Measurements from ENCODE around the gene TFF1.

TFF1 gene

DNA sequence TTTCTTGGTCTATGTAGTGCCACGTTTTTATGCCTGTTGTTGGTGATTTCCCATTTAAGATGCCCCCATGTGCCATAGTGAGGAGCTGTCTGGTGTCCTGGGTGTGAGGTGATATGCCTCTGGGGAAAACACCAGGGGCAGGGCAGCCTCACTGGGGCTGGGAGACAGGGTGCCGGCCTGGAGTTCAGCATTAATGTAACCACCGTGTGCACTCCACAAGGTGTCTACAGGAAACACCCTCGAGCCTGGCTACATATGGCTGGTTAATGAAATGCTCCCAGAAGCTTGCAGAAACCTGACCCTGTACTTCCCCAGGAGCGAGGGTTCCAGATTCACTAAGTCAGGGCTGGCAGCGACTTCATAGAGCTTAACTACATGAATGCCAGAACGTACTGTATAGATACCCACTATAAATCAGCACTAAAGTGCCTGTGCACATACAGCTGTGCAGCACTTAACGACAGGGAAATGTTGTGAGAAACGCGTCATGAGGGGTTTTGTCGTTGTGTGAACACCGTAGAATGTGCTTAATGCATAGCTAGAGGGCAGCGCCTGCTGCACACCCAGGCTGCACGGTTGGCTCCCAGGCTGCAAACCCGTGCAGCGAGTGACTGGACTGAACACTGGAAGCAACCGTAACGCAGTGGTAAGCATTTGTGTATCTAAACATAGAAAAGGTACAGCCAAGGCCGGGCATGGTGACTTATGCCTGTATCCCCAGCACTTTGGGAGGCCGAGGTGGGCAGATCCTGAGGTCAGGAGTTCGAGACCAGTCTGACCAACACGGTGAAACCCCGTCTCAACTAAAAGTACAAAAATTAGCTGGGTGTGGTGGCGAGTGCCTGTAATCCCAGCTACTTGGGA is 25.9 kb downstream of the TFF1 start:
- no peak for DNase-seq

DNA sequence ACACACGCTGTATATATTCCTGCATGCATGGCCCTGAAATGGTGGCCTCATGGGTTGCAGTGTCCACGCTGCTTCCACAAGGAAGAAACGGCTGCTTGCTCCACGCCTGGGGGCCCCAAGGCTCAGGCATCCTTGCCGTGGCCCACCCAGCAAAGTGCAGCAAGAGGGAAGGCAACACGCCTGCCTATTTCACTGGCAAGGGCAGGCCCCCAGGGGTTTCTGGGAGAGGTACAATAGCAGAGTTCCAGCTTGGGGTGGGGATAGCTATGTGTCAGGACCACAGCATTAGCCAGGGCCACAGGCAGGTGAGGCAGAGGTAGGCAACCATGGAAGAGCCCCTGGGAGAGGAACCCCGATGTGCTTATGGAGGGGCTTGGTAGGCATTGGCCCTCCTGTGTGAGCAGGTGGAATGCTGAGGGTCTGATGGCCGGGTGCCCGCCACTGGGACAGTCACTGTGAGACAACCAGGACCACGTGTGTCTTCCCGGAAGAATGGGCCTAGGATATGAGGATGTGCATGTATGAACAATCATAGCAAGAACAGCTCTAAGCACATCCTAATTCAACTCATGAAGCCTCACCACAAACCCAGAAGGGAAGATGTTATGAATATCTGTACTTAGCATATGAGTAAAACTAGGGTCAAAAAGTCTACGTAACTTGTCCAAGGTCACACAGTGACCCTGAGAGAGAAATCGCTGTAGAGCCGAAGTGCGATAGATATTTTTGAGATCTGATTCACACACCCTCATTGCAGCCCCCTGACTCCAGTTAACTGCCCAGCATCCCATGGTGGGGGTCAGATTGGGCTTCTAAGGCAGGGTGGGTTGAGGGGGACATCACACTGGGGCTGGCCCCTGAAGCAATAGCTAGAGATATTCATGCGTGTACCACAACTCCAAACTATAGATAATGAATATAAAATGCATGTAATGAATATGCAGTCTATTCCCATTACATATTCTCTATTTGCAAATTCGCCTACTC is 27.3 kb downstream of the TFF1 start:
- no peak for DNase-seq

DNA sequence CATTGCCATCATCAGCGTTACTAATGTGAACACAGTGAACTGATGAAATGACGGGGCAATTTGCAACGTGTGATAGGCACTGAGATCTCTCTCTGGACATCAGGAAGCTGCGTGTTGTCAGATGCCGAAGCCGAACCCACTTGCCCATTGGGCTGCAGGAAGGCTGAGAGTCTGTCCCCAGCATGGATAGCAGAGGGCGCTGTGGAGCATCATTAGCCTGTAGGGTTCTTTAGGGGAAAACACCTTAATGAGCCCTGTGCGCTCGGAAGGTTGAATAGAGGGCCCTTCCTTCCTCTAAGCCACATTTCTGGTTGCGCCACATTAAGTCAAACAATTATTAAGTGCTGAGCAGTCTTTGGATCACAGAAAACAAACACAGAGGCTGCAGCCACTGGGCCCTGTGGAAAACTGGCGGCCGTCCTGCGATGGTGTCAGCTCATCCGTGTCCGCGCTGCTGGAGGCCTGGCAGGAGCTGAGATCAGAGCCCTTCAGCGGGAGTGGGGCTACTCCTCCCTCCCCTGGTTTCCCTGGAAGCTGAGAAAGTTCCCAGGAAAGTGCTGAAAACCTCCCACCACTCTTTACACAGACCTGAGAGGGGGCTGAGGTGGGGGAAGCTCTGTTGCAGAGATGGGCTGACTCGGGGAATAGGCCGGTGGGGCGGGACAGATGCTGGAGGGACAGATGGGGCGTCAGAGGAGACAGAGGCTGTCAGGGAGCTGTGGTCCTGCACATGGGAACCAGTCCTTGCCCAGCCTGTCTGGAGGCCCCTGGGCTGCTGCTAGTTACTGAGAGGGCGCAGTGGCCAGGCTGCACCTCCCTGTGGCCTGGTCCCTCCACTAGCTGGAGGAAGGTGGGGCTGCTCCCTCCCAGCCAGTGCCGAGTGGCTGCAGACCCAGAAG is 28.3 kb downstream of the TFF1 start:
- DNase-seq: peak; percentile 83

DNA sequence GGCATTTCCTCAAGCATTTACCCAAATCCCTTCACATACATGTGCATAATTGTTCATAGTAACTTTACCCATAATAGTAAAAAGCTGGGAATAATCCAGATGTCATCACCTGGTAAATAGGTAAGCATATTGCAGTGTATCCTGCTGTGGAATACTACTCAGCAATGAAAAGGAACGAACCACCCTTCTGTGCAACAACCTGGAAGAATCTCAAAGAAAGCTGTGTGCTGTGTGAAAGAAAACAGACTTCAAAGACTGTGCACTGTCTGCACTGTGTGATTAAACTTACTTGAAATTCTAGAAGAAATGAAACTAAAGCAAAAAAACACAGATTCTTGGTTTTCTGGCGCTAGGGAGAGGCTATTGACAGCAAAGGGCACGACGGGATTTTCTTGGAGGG is 29.1 kb downstream of the TFF1 start:
- no peak for DNase-seq

DNA sequence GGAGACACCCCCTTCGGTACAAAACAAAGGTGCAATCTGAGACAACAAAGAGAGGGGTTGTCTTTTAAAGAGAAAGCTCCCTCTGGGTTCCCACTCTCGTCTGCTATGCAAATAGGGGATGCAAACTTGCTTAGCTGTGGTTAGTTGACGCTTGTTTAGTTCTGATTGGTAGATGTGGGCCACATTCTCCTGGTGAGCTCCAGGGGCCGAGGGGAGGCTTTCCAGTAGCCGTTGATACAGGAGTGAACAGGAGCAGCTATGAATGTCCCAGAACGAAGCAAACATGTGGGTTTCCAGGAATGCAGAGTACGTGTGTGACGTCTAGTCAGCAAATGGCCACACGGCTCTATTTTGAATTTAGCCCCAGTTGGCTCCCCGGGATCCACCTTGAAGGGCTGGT is 30.3 kb downstream of the TFF1 start:
- no peak for DNase-seq

DNA sequence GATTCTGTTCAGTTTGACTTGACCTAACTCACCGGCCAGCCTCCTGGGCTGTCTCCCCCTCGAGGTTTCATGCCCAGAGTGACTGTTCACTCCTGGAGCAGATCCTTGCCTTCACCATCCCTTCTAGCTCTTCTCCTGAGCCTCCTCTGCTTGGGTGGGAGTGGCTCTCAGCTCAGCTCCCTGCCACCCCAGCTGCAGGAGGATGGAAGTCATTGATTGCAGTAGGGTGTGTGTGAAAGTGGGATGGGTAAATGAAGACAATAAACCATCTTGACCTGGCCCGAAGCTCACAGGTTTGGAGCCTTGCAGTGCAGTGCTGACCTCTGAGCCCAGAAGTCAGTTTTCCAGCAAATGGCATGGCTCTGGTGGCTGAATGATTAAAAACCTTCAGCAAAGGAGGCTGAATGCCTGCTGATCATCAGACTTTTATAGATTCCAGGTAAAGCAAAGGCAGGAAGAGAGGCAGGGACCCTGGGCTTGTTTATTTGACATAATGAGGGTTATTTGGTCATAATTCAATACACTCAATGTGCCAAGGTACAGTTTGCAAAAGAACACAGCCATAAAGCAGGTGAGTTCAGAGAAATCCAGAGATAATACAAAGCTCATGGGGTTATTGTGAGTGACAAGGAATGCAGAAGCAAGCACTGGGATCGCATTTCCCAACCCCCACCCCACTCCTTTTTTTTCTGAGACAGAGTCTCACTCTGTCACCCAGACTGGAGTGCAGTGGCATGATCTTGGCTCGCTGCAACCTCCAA is 33.6 kb downstream of the TFF1 start:
- no peak for DNase-seq

DNA sequence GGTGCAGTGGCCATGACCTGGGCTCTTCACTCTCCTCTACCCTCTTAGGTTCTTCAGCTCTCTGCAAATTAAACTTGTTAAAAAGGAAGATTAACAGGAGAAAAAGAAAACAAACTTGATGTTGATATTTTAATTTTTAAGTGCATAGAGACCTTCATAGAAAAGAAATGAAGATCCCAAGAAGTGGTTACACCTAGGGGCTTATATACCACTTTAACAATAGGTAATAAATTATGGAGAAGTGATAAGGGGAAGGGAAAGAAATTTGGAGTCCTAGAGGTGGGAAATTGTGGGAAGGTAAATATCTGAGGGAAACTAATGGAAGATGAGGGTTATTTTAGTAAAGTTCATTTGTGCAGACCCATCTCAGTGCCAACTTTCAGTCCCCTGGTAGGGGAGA is 34.7 kb downstream of the TFF1 start:
- DNase-seq: no peak

DNA sequence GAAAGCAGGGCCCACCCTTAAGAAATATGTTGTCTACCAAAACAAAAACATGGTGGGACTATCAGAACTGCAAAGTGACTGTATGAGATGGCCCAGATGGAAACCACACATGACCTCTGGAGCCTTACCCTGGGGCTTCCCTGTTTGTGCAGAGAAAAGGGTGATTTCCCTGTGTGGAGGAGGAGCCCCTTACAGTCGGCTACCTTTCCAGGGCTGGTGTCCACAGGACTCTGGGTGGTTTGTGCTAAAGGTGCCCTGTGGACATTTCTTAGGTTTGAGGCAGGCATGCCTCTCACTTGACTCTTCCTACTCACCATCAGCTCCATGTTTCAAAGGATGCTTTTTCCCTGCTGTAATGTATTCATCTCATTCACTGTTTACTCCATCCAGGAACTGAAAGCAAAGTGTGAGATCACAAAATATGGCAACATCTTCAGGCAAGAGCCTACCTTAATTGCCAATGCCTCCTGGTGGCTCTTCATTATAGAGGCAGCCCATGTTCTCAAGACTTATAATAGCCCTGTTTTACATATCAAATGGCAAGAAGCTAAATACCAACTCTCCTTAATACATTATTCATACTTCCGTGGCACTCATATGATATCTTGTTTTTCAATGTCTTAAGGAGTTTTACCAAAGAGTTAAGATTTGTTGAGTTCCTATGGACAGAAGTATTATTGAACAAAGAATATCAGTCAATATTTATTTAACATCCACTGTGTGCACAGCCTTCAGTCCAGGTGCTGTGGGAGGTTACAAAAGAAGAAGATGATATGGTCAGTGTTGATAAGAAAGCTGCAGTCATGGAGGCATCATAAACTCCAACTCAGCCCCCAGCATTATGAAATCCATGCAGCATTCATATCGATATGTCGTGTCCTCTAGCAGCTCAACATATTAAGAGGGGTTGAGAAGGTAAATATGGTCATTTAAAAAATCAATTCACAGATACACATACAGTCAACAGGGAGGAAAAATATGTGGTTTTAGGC is 35.7 kb downstream of the TFF1 start:
- no peak for DNase-seq

DNA sequence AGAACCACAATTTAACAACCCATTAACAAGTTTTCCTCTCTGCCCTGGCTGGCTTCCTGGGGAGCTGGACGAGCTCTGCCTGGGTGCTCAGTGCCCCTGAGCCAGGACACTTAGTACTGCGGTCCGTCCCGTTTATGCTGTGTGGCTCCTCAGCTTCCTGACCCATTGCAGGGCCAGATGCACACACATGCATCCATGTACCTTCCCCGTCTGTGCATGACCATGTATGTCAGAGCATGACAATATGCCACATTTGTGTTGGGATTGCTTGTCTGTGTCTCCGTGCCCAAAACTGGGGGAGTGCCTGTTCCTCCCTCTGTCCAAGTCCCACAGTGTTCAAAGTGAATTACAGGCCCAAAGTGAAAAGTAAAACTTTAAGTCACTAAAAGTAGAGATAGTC is 41.4 kb downstream of the TFF1 start:
- no peak for DNase-seq

DNA sequence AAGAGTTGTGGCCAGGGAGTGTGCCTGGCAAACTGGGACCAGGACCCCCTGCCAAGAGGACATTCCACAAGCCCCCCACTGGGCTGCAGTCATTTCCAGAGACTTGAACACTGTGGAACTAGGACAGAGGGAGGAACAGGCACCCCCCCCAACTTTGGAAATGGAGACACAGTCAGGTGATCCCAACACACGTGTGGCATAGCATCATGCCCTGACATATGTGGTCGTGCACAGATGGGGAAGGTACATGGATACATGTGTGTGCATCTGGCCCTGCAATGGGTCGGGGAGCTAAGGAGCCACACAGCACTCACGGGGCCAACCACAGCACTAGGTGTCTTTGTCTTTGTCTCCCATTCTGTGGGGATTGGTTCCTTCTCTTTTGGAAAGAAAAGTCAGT is 44.5 kb downstream of the TFF1 start:
- no peak for DNase-seq

DNA sequence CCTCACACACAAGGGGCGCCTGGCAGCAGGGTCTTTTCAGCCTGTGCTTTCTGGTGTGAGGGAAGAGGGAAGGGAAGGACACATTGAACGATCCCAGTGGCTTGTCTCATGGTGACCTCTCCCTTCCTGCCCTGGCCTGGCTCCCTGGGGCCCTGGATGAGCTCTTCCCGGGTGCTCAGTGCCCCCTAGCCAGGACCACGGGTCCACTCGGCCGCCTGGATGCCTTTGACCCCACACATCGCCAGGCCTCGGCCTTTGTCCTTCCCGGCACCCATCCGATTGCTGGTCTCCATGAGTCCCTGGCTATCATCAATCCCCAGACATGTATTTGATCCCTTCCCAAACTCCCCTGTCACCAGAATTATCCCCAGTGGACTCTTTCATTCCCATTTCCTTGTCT is 45.1 kb downstream of the TFF1 start:
- no peak for DNase-seq

DNA sequence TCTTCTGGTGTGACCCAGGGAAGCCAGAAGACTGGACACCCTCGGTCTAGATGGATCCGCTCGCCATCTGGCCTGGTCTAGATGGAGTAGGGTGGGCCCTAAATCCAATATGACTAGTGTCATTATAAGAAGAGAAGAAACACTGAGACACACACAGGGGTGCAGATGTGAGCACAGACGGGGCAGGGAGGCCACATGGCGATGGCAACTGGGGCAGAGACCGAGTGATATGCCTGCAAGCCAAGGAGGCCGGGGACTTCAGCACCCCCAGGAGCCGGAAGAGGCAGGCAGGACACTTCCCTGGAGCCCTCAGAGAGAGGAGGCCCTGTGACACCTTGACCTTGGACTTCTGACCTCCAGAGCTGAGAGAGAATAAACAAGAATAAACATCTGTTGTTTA is 45.5 kb downstream of the TFF1 start:
- no peak for DNase-seq

DNA sequence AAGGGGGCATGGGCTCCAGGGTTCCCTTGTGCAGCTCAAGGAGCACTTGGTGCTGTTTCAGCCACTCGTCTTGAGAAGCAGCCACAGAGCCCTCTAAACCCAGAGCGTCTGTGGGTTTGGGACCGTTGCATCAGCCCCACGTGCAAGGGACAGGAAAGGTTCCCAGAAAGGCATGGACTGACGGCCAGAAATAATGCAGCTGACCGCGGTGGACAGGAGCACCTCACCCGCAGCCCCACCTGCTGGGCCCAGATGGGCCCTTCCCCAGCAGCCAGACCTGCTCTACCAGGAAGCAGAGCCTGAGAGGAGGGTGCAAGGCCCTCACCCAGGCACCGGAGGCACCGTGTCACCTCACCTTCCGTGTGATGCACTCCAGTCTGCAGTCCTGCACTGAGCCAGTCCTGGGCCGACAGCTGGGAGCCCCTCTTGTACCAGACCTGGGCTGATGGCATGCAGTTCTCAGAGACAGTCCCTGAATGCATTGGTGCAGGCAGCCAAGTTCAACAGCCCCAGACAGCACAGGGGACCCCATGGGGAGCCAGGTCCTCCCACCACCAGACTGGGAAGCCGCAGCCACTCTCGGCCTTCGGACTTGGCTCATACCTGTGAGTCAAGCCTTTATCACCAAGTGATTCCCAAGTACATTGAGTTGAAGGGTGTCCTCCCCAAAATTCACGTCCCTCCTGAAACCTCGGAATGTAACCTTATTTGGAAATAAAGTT is 46.3 kb downstream of the TFF1 start:
- DNase-seq: no peak

DNA sequence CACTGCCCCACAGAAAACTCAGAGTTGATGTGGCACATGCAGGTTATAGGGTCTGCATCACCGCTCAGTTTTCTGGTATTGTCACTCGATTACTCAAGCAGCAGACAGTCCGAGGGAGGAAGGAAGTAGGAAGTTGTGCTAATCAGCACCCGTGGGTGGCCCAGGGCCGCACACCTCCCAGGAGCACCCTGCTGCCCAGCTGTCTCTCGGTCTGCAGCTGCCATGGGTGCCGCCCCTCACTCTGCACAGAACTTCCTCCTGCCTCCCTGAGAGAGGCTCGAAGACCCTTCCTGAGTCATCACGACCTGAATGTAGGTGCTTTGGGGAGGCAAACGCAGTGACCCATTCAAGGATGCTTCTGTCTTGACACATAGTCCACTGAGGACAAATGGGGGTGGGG is 47.0 kb downstream of the TFF1 start:
- peak; percentile 8 for DNase-seq

DNA sequence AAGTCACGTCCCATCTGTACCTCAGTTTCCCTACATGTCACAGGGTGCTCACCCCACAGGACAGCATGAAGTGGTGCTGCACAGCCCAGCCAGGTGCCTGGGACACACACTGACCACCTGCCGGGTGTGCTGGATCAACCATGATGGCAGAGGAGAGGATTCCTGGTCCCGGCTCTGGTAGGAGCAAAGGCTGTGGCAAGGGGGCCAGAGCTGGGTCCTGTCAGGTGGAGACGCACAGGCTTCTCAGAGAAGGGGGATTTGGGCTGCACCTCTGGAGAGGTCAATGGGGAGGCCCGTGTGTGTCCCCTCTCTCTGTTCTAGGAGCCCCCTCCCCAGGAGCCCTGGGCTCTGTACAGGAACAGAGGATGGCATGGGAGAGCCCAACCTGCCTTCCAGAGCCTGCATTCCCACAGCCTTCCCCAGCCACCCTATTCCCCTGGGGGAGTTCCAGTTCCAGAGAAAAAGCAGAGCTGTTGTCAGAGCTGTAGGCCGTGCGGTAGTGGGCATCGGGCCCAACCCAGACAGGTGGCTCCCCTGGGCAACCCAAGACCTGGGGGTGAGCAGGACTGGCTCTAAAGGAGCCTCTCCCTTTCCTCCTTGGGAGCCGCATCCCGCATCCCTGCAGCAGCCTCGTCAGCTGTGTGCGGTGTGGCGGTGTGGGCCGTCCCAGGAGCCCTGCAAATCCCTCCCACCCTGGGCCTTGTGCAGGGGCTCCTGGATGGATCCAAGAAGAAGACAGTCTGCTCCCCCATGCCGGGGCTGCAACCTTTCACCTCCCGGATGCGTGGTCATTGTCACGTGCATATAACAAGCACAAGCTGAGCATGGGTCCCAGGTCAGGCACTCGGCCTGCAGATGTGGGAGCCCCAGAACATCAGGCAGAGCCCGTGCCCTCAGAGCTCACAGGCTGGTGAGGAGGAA is 48.2 kb downstream of the TFF1 start:
- no peak for DNase-seq

DNA sequence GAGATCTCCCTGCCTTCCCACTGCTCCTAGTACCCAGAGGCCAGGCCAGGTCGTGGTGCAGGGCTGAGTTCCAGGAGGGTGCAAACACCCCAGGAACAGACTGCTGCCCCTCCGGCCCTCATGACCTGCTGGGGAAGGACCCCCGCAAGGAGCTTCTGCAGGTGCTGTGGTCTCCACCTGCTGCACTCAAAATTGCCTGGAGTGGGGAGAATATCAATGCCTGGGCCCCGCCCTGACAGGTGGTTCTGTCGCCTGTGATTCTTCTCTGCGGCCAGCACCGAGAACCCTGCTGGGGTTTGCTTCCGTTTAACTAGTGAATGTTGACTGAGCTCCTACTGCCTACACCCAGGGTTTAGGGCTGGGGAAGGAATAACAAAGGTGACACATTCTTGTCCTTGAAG is 49.0 kb downstream of the TFF1 start:
- no peak for DNase-seq

DNA sequence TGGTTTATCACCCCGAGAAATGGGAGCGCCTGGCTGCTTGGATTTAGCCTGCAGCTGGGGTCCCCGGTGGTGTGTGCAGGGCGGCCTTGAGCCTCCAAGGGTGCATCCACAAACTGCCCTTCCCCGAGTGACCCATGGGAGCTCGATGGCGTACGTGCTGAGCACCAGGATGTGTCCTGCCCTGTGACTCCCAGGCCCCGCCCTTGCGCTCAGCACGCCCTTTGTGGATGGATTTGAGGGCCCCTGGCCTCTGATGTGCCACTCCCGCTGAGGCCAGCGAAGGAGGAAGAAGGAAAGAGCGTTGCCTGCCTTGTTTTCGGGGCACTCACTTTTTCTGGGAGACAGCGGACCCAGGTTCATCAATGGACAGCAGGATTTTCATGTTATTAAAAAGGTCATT is 49.4 kb downstream of the TFF1 start:
- DNase-seq: no peak

DNA sequence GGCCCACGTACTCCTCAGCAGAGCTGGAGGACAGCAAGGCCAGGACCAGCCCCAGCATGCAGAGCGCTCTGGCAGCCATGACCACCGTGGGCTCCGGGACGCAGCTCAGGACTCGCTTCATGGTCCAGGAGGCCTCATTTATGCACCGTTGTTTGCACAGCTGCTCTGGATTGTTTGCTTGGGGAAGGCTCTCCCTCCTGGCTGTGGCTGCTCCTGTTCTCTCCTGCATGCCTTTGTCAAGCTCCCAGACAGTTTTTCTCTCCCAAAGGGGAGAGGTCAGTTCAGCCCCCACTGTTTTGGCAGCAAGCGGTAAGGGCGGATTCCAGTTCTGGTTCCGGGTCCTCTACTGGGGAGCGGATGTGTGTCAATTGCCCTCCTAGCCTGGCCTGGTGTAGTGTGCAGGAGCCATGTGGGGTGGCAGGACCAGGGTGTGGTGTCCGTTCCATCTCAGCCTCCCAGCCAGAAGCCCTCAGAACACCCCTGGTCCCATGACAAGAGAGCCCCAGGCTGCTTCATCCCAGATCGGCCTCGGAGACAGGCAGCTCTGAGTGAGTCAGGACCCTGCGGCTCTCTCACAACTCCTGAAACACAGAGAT is 50.9 kb downstream of the TFF1 start, which contains the start of gene TFF3:
TFF3 (minus strand) TSS at position 114 of the 596 bp plus-strand sequence; CDS start at position 79, 35 bp downstream.
- DNase-seq: no peak

Measured in CD4-positive, alpha-beta T cell treated with Interleukin-12 subunit alpha and Interleukin-12 subunit beta, for 1 hour (primary cell).